Measurements from ENCODE around the gene ECE1.
A peak's percentile ranks its signal among the peaks of the same experiment; 100 is the strongest.
"Not testable (repeated sequence)": the region's sequence is repeated elsewhere in the genome, so short reads cannot be mapped to it uniquely, and the experiment has no call there.

ECE1 gene

DNA sequence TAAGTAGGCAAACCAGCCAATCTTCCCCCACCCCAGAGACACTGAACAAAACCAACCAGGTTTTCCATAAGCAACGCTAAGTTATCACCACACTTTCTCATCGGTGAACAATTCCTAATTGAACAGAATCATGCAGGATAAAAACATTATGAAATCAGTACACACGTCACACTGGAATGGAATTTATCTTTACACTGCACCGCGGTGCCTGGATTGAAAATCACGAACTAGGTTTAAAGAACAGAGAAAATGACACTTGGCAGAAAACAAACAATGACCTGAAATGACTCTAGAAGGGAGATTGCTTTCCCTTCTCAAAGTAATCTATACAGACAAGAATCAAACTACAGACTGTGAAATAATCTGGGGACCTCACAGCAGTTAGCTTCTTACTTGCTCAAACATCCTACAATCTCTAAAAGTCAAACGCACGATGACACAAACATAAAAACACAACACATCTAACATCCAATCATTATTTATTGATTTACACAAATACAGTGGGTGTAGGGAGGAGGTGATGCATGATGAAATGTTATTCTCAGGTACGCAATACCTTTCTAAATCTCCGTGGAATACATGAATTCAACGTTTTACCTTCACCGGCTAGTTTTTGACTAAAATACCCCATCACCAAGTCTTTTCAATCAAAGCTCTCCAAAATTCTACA, 115.5 kb downstream of the ECE1 start:
- H3K4me3 ChIP-seq, result peak overlapping the region; percentile 79
- TF ChIP-seq, protein P1, sequence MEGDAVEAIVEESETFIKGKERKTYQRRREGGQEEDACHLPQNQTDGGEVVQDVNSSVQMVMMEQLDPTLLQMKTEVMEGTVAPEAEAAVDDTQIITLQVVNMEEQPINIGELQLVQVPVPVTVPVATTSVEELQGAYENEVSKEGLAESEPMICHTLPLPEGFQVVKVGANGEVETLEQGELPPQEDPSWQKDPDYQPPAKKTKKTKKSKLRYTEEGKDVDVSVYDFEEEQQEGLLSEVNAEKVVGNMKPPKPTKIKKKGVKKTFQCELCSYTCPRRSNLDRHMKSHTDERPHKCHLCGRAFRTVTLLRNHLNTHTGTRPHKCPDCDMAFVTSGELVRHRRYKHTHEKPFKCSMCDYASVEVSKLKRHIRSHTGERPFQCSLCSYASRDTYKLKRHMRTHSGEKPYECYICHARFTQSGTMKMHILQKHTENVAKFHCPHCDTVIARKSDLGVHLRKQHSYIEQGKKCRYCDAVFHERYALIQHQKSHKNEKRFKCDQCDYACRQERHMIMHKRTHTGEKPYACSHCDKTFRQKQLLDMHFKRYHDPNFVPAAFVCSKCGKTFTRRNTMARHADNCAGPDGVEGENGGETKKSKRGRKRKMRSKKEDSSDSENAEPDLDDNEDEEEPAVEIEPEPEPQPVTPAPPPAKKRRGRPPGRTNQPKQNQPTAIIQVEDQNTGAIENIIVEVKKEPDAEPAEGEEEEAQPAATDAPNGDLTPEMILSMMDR (IDR thresholded peaks at IDR 0.05), result no peak
- H3K27ac ChIP-seq, result peak overlapping the region; percentile 91 to 95
- no peak for DNase-seq (ENCODE audit: low spot score)

DNA sequence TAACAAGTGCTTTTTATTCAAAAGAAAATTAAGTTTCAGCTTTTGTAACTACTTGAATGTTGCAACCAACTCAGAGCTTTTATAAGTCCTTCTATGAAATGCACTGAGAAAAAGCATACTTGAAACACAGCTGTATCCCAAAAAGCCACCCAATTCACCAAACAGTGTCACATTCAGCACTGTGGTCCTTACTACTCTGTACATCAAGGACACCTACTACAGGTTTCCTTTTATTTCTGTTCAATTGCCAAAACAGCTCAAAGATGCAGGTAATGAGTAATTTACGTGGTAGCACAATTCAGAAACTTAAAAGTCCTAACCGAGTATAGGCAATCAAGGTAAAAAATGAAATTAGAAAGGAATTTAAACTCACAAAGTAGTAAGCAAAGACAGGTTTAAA, 116.0 kb downstream of the ECE1 start:
- Histone ChIP-seq H3K4me3 (peak overlapping the region; percentile 79), H3K27ac (peak overlapping the region; percentile 91 to 95)
- DNase-seq (ENCODE audit: low spot score), result no peak
- TF ChIP-seq, protein P1 (IDR thresholded peaks at IDR 0.05), result no peak

DNA sequence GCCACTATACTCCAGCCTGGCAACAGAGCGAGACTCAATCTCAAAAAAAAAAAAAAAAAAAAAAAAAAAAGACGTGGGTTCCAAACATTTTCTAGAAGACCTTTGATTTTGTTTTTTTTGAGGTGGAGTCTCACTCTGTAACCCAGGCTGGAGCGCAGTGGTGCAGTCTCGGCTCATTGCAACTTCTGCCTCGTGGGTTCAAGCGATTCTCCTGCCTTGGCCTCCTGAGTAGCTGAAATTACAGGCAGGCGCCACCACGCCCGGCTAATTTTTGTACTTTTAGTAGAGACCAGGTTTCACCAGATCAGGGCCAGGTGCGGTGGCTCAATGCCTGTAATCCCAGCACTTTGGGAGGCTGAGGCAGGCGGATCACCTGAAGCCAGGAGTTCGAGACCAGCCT, 117.2 kb downstream of the ECE1 start:
- not testable (repeated sequence) for DNase-seq (ENCODE audit: low spot score); H3K4me3 ChIP-seq; H3K27ac ChIP-seq

DNA sequence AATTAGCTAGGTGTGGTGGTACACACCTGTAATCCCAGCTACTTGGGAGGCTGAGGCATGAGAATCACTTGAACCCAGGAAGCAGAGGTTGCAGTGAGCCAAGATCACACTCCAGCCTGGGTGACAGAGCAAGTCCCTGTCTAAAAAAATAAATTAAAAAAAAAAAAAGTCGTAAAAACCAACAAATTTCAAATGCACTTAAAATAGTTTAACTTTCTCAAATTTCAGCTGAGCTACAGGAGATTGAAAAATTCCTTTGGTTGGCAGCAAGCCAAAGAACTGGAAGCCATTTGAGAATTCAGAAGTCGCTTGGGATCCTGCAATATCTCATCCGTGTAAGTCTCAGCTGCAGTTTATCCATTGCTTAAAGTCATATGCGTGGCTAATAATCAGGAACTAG, 119.4 kb downstream of the ECE1 start:
- H3K4me3 ChIP-seq; DNase-seq (ENCODE audit: low spot score): not testable (repeated sequence)
- H3K27ac ChIP-seq, result peak overlapping the region; percentile 47 to 56

DNA sequence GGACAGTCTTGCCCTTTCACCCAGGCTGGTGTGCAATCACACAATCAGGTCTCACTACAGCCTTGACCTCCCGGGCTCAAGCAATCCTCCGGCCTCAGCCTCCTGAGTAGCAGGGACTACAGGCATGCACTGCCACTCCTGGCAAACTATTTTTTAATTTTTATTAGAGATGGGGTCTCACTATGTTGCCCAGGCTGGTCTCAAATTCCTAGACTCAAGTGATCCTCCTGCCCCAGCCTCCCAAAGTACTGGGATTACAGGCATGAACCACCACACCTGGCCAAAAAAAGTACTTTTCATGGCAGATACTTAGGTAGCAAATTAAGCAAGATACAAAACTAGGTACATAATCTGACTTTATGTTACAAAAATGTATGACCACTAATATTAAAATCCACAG, 121.8 kb downstream of the ECE1 start:
- TF ChIP-seq, protein P1 (IDR thresholded peaks at IDR 0.05), result no peak
- DNase-seq (ENCODE audit: low spot score), result no peak
- Histone ChIP-seq H3K4me3 (no peak overlapping the region), H3K27ac (no peak overlapping the region)
